Measurements from ENCODE around the gene HCLS1. TPM values are rescaled to one million over a fixed set of nuclear protein-coding genes. Genes with fewer than 3 reads are reported as not detected.

The HCLS1 gene
- polyA plus RNA-seq, 3 donors: 7.3 to 8.0 (median 7.4) TPM

DNA sequence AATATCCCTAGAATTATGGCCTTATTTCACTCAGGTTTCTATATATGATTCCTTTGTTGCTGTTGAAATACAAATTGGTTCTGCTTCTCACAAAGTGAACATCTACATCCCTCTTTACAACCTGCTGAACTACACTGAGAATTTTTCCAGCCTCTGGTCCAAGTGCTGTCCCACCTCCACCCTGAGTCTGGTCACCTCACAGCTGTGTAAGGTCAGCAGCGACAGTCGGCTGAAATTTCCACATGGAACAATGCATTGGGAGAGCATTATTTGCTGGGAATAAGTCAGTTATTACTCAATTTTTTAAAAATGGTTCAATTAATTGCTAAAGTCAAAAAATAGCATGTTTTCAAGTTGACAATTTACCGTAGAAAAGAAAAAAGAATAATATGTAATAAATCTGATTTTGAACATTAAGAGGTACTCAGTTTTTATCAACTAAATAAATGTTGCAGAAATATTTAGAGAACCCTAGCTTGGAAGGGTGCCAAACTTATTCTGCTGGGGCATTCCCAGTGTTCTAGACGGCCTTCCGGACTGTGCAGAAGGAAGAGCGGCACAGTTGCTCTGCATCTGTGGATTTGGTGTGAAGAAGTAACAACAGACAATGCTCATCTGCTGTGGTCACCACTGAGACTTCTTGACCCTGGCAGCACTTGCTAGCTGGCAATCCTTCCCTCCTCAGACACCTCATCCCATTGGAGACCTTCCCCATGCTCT is 1.8 kb downstream of the HCLS1 start:
- no peak for DNase-seq (ENCODE audit: low read depth in 3 of 3, low spot score in 2 of 3)

DNA sequence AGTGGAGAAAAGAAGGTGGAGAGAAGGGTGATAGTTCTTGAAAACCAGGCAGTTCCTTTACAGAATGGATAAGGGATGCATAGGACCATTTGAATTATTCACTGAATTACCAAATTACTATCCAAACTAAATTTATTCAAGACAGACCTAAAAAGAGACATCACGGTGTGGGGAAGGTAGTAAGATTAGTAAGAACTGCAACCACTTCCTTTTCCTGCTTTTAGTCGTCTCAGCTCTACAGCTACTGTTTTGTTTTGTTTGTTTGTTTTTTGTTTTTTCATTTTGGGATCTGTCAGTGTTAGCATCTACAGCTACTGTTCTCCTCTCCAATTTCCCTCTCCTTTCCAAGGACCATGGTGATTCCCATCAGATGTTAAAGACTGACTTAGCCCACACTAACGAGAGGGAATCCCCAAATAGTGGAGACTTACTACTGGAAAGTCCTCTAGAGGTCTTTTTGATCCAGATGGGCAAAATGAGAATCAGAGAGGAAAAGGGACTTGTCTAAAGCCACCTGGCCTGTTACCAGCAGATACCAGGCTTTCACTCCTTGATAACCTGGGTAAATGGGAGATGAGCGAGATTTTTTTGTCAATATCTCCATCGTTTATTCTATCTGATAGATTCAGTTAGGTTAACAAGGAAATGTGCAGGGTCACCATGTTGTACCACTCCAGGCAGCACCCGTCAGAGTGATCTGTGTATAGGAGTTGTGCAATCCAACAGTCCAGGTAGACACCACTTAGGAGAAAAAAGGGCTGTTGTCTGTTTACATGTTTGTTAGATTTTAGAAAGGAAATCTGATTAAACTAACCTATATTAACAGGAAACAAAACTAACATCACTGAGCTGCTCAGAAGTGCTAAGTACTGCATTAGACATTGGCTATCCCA is 6.0 kb downstream of the HCLS1 start:
- no peak for DNase-seq (ENCODE audit: low read depth in 3 of 3, low spot score in 2 of 3)

DNA sequence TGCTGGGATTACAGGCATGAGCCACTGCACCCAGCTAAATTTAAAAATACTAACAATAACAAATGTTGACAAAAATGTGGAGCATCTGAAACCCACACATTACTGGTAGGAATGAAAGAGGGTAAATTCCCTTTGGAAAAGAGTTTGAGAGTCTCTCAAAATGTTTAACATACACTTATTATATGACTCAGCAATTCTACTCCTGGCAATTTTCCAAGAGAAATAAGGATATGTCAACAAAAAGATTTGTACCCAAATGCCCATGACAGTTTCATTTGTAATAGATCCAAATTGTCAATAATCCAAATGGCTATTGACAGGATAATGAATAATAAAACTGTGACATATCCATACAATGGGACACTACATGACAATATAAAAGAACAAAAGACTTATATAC is 9.0 kb downstream of the HCLS1 start:
- DNase-seq (ENCODE audit: low read depth in 3 of 3, low spot score in 2 of 3): no peak

DNA sequence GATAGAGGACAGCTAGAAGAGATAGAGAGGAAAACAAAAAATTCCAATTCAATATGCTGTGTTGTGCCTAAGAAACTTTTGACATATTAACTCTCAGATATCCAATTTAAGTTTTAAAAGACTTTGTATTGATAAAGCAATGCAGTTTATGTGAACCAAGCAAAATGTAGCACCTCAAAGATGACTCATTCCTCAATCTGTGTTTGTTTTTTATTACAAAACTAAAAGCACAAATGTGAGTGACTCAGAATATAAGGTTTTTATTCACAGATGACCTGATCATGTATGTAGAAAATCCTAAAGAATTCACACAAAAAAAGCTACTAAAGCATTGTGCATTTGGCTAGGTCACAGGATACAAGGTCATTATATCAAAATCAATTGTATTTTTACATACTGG is 11.1 kb downstream of the HCLS1 start:
- no peak for DNase-seq (ENCODE audit: low read depth in 3 of 3, low spot score in 2 of 3)

DNA sequence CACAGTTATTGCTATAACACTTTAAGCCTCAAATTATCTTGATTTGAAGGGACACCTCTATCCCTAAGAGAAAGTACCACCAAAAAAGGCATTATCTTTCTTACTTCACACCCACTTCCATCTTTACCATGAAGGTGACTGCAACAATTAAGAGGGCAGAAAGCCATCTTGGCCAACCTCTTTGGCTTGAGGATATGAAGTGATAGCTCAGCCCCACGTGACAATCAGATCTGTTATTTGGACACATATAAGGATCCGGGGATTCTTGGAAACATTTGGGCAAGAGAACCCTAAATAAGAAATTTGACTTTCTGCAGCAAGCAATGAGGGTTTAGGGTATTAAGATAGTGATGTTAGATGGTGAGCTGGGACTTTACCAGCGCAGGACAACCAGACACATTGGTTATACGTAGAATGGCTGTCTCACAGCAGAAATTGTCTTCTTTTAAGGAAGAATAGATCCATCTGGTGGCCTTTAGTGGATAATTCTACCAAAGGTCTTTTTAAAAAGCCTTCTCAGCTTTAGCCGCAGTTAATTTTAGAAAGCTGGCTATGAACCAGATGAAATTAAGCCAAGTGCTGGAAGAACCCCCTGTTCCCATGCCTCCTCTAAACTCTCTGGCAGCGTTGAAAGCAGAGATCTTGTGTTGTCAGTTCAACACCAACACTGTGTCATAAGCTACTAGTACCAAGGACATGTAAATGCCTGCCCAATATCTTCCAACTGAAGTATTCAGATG is 12.3 kb downstream of the HCLS1 start:
- no peak for DNase-seq (ENCODE audit: low read depth in 3 of 3, low spot score in 2 of 3)

DNA sequence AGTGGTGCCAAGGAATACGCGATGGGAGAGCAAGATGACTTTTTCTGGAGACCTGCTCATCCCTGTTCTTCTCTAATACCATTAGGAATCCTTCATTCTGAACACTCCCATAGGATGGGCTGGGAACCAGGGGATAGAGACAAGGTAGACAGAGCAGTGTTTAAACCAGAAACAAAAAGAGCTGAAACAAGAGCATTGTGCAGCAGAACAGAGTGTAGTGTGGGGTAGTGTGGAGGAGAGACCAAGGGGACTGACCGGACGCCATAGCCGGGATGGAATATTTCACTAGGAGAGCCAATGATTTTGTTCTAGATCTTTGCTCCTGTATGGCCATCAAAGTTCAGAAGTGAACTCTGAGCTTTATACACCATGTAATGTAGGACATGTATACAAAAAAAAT is 15.6 kb downstream of the HCLS1 start:
- no peak for DNase-seq (ENCODE audit: low read depth in 3 of 3, low spot score in 2 of 3)

DNA sequence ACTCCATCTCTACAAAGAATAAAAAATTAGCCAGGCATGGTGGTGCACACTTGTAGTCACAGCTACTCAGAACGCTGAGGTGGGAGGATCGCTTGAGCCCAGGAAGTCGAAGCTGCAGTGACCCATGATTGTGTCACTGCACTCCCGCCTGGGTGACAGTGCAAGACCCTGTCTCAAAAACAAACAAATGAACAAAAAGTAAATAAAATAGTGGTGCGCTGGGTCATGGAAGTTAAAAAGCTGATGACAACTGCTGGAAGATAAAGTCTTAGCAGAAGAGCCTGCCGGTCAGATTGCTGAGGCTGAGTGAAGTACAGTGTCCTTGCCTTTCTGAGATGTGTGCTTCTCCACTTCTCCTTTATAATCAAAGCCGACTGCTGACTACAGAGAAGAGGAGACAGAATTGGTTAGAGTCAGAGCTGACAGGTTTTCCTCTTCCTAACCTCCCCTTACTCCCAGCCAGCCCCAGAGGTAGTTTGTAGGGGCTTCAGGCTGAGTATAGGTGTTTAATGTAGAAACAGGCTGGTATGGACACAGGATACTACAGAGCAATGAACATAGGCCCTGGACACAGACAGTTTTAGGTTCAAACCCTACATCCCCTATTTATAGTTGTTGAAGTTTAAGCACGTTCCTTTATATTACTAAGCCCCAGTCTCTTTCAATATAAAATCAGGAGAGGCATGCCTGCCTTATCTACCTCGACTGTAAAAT is 17.9 kb downstream of the HCLS1 start:
- DNase-seq (ENCODE audit: low read depth in 3 of 3, low spot score in 2 of 3): no peak

DNA sequence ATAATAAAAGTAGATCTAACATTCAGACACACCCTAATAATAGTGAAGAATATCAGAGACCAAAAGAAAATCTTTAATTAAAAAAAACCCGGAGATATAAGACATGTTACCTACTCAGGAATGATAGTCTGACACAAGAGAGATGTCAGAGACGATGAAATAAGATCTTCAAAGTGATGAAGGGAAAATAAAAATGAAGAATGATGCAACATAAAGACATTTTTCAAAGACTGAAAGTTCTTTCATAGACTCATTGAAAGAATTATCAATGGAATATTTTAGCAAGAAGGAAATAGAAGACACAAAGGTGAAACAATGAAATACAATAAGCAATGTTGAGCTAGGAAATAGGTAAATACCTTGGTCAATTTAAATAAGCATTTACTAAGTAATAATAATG is 19.6 kb downstream of the HCLS1 start:
- no peak for DNase-seq (ENCODE audit: low read depth in 3 of 3, low spot score in 2 of 3)

DNA sequence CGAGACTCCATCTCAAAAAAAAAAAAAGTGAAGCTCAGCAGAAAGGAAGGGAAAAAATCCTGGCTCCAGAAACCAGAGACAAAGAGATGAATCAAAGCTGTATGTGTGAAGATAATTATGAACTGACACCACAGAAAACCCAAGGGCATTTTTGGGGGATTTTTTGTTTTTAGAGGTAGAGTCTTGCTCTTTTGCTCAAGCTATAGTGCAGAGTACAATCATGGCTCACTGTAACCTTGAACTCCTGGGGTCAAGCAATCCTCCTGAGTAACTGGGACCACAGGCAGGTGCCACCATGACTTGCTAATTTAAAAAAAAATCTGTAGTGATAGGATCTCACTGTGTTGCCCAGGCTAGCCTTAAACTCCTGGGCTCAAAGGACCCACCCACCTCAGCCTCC is 22.8 kb downstream of the HCLS1 start:
- DNase-seq (ENCODE audit: low read depth in 3 of 3, low spot score in 2 of 3): no peak

DNA sequence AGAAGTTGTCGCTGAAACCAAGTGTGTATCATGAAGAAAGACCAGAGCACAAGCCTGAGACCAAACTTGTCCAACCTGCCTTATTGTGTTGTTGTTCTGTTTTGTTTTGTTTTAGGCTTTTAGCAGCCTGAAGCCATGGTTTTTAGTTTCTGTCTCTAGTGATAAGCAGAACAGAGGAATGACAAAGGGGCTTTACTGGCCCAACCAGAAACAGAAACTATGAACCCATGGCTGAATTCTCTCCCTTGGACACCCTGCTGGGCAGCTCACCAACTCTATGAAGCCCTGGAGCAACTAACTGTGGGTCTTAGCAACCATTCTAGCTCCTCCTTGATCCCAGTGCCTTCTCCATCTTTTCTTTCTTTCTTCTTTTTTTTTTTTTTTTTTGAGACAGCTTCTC is 30.3 kb downstream of the HCLS1 start:
- DNase-seq (ENCODE audit: low read depth in 3 of 3, low spot score in 2 of 3): no peak

DNA sequence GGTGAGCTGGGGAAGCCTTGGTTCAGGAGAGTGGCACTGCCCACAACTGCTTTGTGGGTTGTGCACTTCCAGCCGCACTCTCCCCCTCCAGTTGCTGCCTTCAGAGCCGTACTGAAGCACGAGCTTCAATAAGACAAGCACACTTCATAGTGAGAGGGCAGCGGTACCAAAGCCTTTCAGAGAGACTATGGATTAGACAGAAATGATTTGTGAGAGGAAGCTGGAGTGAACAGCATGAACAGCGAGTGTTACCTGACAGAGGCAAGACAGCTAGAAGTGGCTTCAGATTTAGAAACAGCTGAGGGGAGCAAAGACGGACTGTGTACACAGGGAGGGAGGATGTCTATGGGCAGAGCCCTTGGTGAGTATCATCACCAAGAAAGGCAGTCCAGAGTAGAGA is 31.1 kb downstream of the HCLS1 start:
- DNase-seq (ENCODE audit: low read depth in 3 of 3, low spot score in 2 of 3): no peak

DNA sequence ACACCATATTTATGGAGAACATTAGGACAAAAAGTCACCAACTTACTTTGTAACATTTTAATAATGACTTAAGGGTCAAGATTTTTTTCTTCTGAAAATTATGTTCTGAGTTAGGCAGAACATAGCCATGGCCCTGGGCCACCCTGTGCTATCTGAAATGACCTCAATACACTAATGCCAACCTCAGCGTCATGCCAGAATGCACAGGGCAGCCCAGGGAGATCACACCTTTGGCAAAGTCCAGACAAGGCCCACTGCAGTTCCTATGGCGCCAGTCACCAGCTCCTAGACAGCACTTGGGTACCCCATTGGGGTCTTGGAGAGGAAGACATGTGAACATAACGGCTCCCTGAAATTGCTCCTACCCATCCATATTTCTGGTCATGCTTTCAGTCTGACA is 33.1 kb downstream of the HCLS1 start:
- DNase-seq (ENCODE audit: low read depth in 3 of 3, low spot score in 2 of 3): no peak

DNA sequence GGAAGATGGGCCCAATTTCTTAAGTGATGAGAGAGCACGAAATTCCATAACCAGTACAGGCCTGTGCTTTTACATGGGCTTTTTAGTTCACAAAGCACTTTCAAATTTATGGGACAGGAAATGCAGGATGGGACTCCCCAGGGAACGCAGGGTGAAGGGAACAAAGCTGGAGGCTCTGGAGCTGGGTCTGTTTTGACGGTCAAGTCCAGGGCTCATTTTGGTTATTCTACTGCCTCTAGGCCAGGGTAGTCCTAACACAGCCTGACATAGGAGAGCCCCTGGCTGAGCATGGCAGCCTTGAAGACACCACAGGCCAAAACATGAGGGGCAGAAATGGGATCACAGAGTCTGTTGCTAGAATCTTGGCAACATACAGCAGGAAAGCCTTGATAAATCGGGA is 33.5 kb downstream of the HCLS1 start:
- DNase-seq (ENCODE audit: low read depth in 3 of 3, low spot score in 2 of 3): no peak

DNA sequence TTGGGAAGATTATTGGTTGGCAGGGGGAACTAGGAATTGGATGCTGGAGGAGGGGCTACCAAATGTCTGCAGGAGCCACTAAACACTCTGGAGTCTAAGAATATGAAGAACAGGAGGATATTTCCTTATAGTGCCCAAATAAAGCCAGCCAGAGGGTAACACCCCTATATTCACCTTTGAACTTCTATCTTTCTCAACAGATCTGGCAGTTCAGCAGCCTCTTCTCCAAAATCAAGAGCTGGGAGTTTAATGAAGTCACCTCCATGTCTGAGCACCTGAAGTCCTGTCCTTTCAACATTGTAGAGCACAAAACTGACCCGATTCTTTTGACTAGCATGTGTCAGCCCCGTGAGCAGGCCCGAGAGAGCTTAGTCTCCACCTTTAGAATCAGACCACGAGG is 34.2 kb downstream of the HCLS1 start:
- DNase-seq (ENCODE audit: low read depth in 3 of 3, low spot score in 2 of 3): no peak

DNA sequence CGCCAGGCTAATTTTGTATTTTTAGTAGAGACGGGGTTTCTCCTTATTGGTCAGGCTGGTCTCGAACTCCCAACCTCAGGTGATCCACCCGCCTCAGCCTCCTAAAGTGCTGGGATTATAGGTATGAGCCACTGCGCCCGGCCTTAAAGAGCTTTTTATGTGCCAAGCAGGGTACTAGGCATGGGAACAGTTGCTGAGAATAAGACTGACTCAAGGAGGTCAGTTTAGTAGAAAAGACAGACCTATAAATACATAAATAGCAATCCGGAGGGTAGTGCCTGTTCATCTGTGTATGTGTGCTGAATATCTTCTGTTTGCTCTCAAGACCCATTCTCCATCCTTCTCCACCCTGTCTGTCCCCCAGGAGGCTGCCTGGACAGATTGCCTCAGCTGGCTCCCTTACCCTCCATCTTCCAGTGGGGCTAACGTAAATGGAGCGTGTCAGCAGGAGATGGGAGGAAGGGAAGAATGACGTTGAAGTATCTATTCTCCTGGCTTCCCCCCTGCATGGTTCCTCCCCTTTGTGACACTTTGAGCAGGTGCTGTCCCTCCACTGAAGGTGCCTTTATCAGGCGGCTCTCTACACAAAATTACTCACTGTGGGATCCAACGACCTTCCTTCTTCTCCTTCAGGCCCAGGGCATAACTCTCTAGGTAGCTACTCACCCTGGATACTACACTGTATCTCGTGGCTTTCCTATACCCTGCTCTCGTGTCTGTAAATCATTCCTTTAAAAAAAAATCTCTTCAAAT is 36.4 kb downstream of the HCLS1 start:
- DNase-seq (ENCODE audit: low read depth in 3 of 3, low spot score in 2 of 3): no peak

DNA sequence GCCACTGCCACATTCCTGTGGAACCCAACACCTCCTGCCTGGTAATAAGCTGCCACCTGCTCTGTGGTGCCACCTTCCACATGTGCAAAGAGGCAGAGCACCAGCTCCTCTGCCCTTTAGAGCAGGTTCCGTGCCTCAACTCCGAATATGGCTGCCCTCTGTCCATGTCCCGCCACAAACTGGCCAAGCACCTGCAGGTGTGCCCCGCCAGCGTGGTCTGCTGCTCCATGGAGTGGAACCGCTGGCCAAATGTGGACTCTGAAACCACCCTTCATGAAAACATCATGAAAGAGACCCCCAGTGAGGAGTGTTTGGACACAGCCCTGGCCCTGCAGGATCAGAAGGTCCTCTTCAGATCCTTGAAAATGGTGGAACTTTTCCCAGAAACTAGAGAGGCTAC is 39.2 kb downstream of the HCLS1 start:
- no peak for DNase-seq (ENCODE audit: low read depth in 3 of 3, low spot score in 2 of 3)

DNA sequence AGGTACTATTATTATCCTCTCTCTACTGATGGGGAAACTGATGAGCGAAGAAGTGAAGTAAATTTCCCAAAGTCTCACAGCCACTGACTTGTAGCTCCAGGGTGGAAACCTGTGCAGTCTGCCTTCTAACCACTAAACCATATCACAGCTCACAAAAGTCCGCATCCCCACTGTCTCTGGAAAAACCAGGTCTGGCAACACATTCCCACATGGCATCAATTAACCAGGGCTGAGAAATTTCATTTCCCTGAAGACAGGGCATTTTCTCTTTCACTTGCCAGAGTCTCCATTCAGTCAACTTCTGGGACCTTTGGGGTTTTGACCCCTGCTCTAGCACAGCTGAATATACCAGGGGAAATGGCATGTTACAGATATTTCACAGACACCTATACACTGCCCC is 41.0 kb downstream of the HCLS1 start:
- no peak for DNase-seq (ENCODE audit: low read depth in 3 of 3, low spot score in 2 of 3)

DNA sequence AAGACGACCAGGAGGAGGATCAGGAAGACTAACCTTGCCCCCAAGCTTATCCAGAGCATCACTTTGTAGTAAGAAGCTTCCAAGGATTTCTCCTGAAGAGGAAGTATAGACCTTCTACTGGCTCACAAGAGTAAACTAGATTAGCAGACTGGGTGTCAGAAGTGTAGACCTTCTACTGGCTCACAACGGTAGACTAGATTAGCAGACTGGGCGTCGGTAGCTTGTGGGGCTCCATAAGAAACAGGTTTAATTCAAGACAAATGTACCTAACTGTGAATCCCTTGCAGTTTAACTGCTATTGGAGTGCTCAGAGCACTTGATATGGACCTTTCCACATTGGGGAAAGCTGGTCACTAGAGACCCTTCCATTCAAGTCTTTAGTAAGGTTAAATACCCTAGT is 54.6 kb downstream of the HCLS1 start:
- no peak for DNase-seq (ENCODE audit: low read depth in 3 of 3, low spot score in 2 of 3)

DNA sequence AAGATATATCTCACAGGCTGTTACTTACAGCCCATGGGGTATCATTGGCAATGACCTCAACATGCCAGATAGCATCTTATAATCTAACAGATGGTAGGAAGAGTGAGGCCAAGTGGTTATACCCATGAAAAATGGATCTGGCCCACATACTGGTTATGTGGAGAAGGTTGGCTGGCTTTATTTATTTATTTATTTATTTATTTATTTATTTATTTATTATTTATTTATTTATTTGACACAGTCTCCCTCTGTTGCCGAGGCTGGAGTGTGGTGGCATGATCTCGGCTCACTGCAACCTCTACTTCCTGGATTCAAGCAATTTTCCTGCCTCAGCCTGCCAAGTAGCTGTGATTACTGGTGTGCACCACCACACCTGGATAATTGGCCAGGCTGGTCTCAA is 55.9 kb downstream of the HCLS1 start:
- DNase-seq (ENCODE audit: low read depth in 3 of 3, low spot score in 2 of 3): no peak

DNA sequence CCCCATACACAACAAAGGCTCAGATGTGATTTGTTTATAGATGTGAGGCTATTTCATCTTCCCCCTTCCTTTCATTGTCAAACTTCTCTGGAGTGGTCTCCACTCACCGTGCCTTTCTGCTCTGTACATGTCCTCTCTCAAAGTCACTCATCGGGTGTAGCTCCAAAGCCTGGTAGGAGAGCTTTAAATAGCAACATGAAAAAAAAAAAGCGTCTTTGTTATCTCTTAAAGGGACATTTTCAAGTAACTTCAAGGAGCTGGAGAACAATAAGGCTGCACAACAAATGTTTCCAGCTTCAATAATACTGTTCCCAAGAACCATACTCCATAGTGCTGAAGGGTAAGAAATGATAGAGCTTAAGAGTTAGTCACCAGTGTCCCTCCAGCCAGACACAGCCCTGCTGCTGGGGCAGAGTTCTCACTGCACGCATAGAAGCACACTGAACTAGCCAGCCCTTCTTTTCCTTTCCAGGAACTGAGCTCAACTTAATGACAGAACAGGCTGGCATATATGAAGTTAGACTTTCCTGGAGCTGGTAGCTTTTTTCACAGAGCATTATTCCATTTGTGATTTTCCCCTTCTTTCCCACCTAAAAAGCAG is 59.4 kb downstream of the HCLS1 start:
- no peak for DNase-seq (ENCODE audit: low read depth in 3 of 3, low spot score in 2 of 3)

All from right renal cortex interstitium (tissue), 3 donors.